GM18873 (cell line): ENCODE data around the gene EXOSC7.

Experiments used
- ATAC-seq: cut with Tn5 transposase; IDR thresholded peaks from one replicate; pipeline ENCODE4 v1.9.1; 2021; ENCODE audit warnings: mild to moderate bottlenecking, moderate library complexity, moderate number of reproducible peaks; ENCODE audit not compliant: unreplicated experiment, low FRiP score

EXOSC7 gene

DNA sequence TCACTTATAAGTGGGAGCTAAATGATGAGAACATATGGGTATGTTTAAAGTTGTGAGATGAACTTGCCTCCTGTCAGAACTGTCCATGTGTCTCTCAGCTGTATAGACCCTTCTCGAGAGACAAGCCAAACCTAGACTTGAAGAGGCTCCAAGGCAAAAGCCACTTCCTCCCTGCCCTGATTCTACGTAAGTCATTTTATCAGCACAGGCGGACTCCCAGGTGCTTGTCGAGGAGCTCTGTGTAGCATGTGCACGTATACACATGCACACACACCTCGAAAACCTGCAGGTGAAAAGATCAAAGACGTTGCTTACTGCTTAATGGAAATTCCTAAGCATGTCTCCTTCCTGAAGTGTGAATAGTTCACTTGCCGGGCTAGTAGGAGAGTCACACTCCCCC is 44.5 kb downstream of the EXOSC7 start:
- ATAC-seq: no peak

DNA sequence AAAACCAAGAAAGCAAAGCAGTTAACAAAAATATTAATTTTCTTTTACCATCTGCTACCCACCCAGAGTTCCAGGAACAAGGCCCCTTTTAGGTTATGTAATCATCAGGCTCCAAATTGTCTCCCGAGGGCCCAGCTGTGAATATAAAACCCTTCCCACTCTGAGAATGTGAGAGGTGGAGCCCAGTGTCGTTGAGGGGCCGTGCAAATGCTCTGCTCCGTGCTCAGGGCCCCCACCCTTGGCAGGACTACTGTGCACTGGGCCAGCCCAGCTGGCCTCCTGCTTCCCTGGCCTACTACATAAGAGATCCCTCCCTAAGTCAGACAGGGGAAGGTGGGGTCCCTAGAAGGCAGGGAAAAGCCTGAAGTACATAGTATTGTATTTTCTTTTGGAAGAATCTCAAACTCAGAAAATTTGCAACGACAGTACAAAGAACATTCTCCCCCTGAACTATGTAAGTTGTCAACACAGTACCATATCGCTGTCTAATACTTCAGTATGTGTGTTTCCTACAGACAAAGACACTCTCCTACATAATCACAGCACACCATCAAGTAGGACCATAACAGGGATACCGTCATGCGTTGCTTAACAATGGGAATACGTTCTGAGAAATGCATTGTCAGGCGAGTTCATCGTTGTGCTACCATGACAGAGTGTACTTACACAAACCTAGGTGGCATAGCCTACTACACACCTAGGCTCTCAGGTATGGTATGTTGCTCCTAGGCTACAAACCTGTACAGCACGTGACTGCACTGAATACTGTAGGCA is 45.7 kb downstream of the EXOSC7 start:
- ATAC-seq: no peak

DNA sequence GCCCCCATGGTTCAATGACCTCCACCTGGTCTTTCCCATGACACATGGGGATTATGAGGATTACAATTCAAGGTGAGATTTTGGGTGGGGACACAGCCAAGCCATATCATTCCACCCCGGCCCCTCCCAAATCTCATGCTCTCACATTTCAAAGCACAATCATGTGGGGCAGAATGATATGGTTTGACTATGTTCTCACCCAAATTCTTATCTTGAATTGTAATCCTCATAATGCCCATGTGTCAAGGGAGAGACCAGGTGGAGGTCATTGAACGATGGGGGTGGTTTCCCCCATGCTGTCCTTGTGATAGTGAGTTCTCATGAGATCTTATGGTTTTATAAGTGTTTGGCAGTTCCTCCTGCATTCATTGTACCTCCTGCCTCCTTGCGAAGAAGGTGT is 47.6 kb downstream of the EXOSC7 start:
- no peak for ATAC-seq

DNA sequence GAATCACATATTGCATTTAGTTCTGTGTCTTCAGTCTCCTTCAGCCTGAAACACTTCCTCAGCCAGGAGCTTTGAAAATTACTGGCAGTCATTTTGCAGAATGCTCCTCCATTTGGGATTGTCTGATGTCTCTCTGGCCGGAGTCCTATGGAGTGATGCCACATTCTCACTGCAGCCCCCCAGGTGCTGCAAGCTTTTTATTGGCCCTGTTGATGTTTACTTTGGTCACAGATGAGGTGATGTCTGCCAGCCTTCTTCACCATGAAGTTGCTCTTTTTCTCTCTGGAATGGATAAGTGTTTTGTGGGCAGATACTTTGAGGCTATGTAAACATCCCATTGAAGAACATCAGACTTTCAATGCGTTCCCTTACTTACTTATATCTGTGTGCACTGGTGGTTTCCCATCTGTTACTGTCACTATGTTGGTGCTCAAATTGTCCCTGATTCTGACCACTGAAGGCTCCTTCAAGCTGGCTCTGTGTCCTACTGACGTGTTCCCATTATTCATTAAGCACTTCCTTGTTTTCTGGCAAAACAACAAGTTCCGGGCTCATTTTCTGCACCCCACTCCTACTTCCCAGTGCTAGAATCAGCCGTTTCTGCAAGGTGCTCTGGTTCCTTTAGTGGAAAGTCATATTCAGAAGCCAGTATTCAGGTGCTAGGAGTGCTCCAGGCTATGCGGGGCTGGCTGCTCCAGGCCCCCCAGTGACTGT is 48.7 kb downstream of the EXOSC7 start:
- no peak for ATAC-seq

DNA sequence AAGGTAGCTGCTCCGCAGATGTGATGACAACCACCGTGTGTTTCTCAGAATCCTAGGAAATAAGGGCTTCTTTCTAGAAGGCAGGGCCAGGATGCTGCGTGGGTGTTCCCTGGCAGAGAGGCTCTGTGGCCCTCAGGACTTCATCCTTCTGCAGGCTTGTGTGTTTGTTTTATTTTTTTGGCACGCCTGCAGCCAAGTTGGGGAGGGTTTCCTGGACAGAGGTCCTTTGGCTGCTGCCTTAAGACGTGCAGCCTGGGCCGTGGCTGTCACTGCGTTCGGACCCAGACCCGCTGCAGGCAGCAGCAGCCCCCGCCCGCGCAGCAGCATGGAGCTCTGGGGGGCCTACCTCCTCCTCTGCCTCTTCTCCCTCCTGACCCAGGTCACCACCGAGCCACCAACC is 50.0 kb downstream of the EXOSC7 start, which contains the start of gene CLEC3B:
TSS of gene CLEC3B (plus strand) at position 266 of the 400 bp plus-strand sequence. CDS start at position 326, 60 bp downstream.
- ATAC-seq: no peak

DNA sequence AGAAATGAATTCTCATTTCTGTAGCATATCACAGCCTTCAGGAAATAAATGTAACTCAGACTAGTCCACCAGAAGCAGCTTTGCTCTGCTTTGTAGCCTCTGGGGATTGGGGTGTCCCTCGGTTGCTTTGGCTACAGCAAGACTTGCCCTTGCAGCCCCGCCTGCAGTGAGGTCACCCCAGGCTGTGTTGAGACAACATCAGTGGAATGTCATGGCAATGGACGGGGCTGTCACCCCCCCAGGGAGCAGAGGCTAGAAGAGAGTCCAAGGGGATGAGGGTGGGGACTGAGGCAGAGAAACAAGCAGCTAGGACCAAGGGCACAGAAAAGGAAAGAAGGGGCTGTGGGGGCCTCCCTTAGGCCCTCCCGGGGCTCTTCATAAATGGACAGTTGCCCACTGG is 50.9 kb downstream of the EXOSC7 start:
- no peak for ATAC-seq

DNA sequence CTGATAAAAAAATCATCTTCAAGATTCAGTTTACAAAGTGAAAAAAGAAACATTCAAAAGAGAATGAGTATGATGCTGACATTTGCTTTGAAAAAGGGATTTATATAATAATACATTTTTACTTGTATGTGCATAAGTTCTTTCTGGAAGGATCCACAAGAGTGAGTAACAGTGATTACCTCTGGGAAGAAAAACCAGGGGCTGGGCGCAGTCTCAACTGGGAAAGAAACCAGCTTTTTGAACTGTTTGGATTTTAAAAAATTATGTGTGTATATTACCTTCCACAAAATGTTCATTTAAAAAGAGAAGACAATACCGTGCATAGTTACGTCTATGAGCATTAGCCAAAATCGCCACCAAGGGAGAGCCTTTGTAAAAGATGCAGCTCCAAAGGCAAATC is 51.4 kb downstream of the EXOSC7 start:
- no peak for ATAC-seq

DNA sequence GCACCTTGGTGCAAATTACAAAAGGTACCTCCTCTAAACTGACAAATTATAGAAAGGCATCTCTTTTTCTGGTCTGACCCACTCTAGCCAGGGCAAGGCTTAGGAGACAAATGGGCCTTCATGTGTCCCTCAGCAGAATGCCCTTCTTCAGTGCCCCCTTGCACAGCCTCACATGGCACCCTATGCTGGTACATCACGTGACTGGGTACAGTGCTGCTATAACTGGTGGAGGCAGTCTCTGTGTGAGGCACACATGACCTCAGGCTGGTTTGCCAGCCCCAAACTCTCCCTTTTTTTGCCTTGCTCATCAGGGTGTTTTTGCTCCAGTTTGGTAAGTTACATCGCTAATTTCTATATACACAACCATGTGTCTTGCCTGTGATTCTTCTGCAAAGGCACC is 53.2 kb downstream of the EXOSC7 start:
- ATAC-seq: no peak

DNA sequence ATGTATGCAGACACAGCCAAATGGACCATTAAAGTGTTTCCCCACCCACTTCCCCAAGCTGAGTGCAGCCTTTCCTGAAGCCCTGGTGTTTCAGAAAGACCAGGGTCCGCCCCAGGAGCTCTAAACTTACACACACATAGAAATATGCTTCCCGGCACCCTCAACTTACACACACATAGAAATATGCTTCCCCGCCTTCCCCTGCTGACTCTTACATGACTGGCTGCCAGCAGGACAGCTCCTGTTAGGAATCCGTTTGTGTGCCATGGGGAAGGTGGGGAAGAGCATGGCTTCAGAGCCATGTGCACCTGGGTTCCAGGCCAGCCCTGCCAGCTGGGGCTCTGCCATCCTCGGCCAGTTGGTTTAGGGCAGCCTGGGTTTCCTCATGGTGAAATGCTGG is 53.6 kb downstream of the EXOSC7 start:
- no peak for ATAC-seq

DNA sequence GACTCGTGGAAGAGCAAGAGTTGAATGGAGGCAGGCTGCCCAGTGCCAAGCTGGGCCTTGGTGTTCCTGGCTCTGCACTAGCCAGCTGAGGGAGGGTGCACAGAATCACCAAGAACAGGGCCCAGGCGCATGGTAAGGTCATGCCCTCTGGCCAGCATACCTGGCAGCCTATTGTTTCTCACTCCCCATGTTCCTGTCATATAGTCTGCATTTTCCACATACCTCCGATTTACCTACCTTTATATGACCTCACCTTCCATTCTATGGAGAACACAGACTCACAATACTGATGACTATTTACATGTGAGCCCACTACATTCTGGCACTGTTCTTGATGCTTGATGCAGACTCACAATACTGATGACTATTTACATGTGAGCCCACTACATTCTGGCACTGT is 55.5 kb downstream of the EXOSC7 start:
- no peak for ATAC-seq

DNA sequence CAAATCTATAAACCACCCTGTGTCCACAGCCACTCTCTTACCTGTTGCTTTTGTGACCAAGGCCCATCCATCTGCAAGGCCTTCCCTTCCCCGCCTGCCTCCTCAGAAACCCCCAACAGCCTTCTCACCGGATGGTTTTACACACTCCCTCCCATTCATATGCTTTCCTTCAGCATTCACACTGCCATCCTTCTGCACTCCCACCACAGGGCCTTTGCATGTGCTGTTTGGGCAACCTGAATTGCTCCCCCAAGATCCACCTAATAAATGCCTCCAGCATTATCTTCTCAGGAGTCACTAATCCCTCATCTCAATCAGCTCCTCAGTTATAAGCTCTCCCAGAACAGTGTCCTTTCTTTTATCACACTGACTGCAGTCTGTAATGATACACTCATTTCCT is 56.1 kb downstream of the EXOSC7 start:
- no peak for ATAC-seq

DNA sequence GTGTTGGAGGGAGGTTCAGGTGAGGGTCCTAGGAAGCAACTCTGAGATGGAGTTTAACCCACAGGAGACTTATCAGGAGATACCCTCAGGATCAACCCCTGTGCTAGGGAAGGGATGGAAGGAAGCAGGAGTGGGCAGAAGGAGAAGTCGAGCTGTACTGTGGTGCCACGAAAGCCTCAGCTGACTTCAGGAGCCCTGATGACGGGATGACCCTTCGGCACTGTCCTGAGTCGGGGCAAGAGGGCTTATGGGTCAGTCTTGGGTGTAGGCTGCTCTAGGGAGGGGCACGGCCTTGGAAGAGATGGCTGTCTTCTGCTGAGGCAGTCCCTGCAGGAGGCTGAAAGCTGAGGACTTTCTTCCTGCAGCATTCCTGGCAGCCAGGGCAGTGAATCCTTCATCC is 57.7 kb downstream of the EXOSC7 start:
- ATAC-seq: no peak

DNA sequence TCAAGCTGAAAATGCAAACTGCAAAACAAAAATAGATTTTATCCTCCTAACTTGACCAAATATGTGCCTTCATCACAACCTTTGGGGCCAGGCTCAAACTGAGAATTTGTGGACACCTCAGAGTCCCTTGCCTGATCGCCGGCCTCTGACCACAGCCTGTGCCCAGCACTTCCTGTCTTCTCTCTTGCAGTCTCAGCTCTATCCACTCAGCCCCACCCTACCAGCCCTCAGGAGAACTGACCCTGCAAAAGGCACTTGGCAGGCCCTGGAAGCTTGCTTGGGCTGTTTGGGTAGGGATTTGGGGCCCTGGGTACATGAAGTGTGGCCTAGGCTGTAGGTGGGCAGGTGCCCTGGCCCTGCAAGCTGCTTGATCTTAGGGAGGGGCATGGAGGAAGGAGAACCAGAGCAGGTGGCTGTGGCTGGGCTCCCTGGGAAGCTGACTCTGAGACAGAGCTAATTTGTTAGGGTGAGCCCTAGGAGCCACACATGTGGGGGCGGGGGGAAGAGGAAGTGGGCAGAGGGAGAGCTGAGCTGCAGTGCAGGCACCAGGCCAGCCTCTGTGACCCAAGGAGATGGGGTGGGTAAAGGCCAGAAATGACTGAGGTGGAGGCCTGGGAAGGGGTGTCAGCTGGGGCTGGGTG is 58.7 kb downstream of the EXOSC7 start:
- no peak for ATAC-seq

DNA sequence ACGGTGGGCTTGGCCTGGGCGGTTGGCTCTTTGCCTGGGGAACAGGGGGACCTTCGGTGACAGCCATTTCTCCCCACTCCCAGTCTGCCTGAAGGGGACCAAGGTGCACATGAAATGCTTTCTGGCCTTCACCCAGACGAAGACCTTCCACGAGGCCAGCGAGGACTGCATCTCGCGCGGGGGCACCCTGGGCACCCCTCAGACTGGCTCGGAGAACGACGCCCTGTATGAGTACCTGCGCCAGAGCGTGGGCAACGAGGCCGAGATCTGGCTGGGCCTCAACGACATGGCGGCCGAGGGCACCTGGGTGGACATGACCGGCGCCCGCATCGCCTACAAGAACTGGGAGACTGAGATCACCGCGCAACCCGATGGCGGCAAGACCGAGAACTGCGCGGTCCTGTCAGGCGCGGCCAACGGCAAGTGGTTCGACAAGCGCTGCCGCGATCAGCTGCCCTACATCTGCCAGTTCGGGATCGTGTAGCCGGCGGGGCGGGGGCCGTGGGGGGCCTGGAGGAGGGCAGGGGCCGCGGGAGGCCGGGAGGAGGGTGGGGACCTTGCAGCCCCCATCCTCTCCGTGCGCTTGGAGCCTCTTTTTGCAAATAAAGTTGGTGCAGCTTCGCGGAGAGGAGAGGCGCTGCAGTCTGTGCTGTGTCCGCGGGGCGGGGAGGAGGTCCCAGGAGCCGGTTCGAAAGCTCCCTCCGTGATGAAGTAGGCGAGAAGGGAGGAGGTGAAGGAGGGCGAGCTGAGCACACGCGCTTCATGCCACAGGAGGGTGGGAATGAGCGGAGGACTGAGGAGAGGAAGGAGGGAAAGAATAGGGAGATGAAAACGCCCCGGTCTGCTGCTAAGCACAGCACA is 59.6 kb downstream of the EXOSC7 start:
- no peak for ATAC-seq

DNA sequence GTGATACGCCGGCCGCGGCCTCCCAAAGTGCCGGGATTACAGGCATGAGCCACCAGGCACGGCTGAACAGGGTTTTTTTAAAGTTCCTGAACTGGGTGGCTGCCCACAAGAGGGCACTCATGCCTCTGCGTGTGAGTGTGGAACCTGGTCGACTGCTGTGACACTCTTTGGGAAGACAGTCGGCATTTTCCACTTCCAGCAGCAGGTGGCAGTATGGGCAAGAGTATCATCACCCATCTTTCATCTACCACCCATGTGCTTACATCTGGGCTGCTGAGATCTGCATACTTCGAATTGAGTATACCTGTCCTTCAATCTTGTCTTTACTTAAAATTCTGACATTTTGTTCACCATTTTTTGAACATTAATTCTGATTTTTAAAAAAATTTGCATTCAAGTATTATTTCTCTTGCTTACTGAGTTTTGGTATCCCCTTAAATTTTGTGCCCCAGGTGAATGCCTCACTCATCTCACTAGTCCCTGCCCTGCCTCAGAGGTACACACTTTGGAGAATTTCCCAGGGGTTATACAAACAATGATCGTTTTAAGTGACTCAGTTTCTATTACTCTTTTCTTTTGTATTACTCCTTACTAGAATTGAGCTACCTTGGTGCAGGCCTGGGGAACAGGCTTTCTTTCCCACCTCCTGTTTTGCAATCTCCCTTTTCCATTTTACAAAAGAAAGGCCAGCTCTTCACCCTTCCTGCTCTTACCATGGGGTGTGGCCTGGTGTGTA is 61.8 kb downstream of the EXOSC7 start:
- ATAC-seq: peak; percentile 73

DNA sequence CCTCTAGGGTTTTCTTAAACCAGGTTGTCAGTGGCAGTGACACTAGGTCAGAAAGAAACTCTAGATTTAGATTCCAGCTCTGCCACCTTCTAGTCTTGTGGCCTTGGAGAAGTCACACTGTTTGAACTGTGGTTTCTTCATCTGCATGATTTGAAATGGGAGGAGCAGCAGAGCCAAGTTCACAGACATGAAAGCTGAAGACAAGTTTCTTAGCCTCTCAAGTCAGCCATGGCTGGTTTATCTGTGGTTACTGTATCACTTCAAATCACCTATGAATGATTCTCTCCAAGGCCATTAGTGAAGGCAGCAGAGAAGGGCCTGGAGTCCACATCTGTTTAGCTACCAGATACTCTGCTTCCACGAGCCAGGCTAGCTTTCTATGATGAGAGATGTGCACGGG is 65.6 kb downstream of the EXOSC7 start:
- no peak for ATAC-seq

DNA sequence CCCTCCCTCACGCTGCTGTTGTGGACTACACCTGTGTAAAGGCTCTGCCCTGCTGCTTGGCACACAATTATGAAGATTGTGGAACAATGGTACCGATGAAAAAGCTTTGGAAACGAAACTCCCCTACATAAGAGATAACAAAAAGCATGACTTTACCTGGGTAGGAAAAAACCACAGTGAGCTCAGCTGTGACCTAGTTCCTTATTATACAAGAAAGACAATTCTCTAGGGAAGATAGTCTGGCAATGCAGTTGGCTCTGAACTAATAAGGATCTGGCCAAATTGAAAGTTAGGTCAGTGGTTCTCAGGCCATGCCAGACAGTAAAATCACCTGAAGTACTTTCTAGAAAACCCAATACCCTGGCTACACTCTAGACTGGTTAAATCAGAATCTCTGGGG is 66.1 kb downstream of the EXOSC7 start:
- ATAC-seq: no peak

DNA sequence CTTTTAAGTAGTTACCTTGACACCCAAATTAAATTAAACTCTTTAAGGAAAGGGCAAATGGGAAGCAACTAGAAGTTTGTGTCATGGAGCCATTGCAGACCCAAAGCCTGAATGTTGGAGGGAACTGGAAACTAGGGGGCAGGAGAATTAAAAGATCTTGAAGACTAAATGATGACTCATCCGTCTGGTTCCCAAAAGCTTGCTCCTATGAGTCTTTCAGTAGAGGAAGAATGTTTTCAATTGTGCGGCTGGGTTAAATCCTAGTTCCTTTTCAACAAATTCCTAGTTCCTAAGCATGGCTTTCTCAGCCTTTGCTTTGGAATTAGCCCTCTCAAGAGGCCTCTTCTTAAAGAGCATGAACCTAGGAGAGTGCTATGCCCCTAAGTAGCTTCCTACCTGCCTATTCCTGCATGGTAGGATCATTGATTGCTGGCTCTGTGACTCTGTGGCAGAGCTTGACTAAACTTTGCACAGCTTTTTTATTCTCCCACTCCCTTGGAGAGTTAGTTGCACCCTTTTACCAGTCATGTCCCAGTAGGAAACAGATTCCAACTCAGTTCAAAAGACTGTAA is 67.8 kb downstream of the EXOSC7 start:
- no peak for ATAC-seq

DNA sequence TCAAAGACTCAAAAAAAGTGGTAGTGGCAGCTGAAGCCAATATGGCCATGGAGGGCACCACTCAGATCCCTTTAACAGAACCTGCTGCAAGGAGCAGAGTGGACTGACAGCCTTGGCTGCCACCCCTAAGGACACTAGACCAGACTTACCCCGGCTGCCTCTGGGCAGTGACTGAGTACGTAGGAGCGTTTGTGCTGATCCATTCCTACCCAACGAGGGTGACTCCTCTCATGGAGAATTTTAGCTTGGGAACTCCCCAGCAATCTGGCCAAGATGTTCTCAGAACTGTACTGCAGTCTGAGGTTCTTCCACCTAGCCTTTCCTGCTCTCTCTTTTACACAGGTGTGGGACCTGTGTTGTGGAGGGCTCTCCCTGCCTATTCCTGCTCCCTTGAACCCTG is 72.2 kb downstream of the EXOSC7 start:
- no peak for ATAC-seq

DNA sequence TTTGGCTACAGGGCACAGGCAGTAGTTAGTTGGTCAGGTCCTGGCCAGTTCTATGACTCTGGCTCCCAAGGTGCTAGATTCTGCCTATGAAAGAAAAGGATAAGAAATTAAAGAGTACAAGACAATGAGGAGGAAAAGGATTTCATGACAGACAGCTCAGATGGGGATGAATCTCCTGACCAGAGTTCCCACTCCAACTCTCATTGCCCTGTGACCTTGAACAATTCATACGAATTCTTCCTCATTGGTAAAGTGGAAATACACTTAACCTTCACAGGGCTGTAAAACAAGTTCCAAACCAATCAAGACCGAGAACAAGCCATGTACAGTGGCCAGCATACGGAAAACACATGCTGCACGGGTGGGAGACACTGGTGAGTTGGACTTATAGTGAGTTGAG is 73.8 kb downstream of the EXOSC7 start:
- no peak for ATAC-seq
